ENCODE results near the gene LY6G5B.

- TF ChIP-seq POLR2A (IDR thresholded peaks at IDR 0.05) = no peak
- TF ChIP-seq CTCF (IDR thresholded peaks at IDR 0.05) = no peak
Measured at GRCh38 chr6:31657406-31658157, 12.2 kb upstream of the LY6G5B start.
